Mucosa of stomach (tissue), 1 donor: ENCODE measurements around the gene UBASH3A.

Source experiments
- H3K27me3 ChIP-seq: one replicate; pipeline ENCODE4 v1.7.0; 2013; ENCODE audit warnings: mild to moderate bottlenecking, low read length; ENCODE audit not compliant: control insufficient read depth, insufficient read depth
- H3K36me3 ChIP-seq: one replicate; pipeline ENCODE4 v1.7.0; 2013; ENCODE audit warnings: low read length; ENCODE audit not compliant: control insufficient read depth, insufficient read depth
- H3K4me1 ChIP-seq: one replicate; pipeline ENCODE4 v1.7.0; 2013; ENCODE audit warnings: mild to moderate bottlenecking, low read length; ENCODE audit not compliant: control insufficient read depth, insufficient read depth
- H3K4me3 ChIP-seq: one replicate; pipeline ENCODE4 v1.7.0; 2013; ENCODE audit warnings: low read length
- H3K9ac ChIP-seq: one replicate; pipeline ENCODE4 v1.7.0; 2013; ENCODE audit warnings: mild to moderate bottlenecking, low read length, moderate library complexity
- H3K9me3 ChIP-seq: one replicate; pipeline ENCODE4 v1.7.0; 2013; ENCODE audit warnings: mild to moderate bottlenecking, low read length, moderate library complexity; ENCODE audit not compliant: control insufficient read depth
- donor health status: Pancreatic carcinoma.

Gene UBASH3A

GRCh38 chr21:42395905-42396651 is 7.6 kb upstream of the UBASH3A start, which contains the start of gene TMPRSS3:
Gene TMPRSS3 (minus strand): TSS chr21:42396052. CDS start chr21:42395417, 635 bp downstream.
- peaks cover 6% of the 10 kb centered on the region for H3K4me1 ChIP-seq
- no peak within 1 kb of the TSS for H3K4me3 ChIP-seq
- H3K9ac ChIP-seq = no peak within 1 kb of the TSS
- no peaks in the 10 kb centered on the region for H3K27me3 ChIP-seq
- no peaks in the 10 kb centered on the region for H3K36me3 ChIP-seq
- no peaks in the 10 kb centered on the region for H3K9me3 ChIP-seq

DNA sequence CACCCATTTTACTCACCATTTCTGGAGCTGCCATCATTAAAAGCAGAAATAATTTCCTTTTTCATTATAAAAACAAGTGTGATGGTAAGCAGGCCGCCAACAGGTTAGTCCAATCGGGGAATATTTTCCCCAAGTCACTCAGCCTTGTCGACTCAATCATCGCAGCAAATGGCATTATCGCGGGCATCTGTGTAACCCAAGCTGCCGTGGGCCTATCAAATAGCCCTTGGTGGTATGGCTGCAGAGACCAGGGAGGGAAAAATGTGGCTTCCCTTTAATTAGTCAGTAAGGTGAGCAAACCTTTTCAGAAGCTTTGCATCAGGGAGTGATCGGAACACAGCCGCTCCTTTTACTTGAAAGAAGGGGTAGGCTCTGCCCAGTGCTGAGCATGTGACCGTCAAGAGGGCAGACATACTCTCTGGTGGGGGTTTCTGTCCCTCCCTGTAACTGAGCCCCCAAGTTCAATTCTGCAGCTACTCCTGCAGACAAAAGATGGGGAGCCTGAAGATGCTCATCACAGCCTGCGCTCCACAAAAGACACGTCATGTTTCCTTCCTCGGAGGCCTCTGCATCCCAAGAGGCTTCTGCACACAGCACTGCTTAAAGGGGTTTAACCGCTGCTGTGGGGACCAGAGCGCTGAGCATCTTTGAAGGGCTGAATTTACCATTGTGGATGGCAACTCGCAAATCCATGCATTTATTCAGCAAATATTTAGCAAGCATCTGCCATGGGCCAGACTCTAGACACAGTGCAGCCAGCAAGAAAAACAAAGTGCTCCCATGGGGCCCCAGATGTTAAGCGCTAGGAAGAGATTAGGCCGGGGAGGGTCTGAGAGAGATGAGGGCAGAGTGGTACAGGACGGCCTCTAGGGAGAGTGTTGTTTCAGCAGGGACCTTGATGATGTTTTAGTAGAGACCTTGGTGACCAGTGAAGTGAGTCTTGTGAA is 6.6 kb upstream of the UBASH3A start:
- Histone ChIP-seq H3K36me3 (no peaks in the 10 kb centered on the region), H3K27me3 (no peaks in the 10 kb centered on the region), H3K9me3 (no peaks in the 10 kb centered on the region), H3K4me1 (peaks cover 12% of the 10 kb centered on the region), H3K4me3 (no peak overlapping the region), H3K9ac (no peak overlapping the region)

DNA sequence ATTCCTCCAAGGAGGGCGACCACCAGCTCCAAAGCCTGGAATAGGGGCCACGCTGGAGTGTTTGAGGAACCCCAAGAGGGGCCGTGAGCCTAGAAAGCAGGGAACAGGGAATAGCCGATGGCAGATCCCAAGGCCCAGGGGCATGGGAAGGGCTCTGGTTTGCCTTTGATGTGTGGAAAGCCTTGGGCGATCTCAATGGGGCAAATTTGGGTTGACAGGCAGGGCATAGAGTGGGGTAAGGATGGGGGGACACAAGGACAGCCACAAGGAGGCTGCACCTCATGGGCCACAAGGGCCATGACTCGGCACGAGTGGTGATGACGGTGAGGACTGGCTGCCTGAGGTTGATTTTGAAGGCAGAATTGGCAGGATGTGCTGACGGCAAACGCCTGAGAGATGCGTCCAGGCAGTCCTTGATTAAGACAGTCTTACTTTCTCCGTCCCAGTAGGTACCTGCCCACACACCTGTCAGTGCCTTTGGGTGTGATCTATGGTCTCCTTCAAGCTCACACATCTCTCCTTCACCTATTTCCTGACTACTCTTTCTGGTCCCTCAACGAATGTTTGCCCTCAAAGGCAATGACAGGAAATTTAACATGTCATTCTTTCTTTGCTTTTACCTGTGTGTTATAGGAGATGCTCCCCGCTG is 5.8 kb upstream of the UBASH3A start:
- H3K27me3 ChIP-seq = no peaks in the 10 kb centered on the region
- no peaks in the 10 kb centered on the region for H3K9me3 ChIP-seq
- no peak overlapping the region for H3K9ac ChIP-seq
- no peaks in the 10 kb centered on the region for H3K36me3 ChIP-seq
- H3K4me1 ChIP-seq = peaks cover 17% of the 10 kb centered on the region
- H3K4me3 ChIP-seq = no peak overlapping the region

GRCh38 chr21:42398436-42399028 is 5.2 kb upstream of the UBASH3A start:
- Histone ChIP-seq H3K4me3 (no peak overlapping the region), H3K9ac (no peak overlapping the region), H3K27me3 (no peaks in the 10 kb centered on the region), H3K9me3 (no peaks in the 10 kb centered on the region), H3K36me3 (no peaks in the 10 kb centered on the region), H3K4me1 (peaks cover 23% of the 10 kb centered on the region)

DNA sequence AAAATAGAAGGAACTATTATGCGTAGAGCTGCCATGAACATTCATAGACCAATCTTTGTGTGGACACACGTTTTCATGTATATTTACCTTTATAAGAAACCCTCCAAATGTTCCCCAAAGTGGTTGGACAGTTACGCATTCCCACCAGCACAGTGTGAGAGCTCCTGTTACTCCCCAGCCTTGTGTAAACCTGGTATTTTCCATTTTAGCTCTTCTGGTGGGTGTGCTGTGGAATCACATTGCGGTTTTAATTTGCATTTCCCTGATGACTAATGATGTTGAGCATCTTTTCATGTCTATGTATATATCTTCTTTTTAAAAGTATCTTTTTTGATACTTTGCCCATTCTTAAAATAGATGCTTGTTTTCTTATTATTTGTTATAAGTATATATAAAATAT is 3.2 kb upstream of the UBASH3A start:
- H3K4me3 ChIP-seq = no peak overlapping the region
- H3K36me3 ChIP-seq = no peaks in the 10 kb centered on the region
- H3K4me1 ChIP-seq = peaks cover 23% of the 10 kb centered on the region
- H3K27me3 ChIP-seq = no peaks in the 10 kb centered on the region
- H3K9me3 ChIP-seq = no peaks in the 10 kb centered on the region
- no peak overlapping the region for H3K9ac ChIP-seq

GRCh38 chr21:42401154-42401553 is 2.5 kb upstream of the UBASH3A start:
- H3K27me3 ChIP-seq = no peaks in the 10 kb centered on the region

DNA sequence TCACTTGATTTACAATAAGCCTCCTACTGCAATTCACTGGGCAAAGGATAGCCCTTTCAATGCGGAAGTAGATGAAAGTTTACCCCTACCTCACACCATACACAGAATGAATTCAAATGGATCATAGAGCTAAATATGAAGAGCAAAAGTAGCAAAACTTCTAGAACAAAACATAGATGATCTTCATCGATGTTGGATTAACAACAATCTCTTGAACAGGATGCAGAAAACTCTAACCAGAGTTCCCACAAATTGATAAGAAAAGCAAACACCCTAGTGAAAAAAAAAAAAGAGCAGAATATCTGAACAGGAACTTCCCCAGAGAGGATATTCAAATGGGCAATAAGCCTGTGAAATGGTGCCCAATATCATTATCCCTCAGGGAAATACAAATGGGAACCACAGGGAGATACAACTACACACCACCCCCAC is 1.9 kb upstream of the UBASH3A start:
- H3K9ac ChIP-seq = no peak overlapping the region
- H3K9me3 ChIP-seq = no peaks in the 10 kb centered on the region
- no peaks in the 10 kb centered on the region for H3K27me3 ChIP-seq
- H3K4me3 ChIP-seq = no peak overlapping the region
- H3K4me1 ChIP-seq = peaks cover 23% of the 10 kb centered on the region
- H3K36me3 ChIP-seq = no peaks in the 10 kb centered on the region

More at GRCh38 chr21:42401154-42401553, 2.5 kb upstream of the UBASH3A start:
- no peaks in the 10 kb centered on the region for H3K9me3 ChIP-seq
- no peaks in the 10 kb centered on the region for H3K36me3 ChIP-seq
- H3K4me1 ChIP-seq = peaks cover 23% of the 10 kb centered on the region
- H3K4me3 ChIP-seq = no peak overlapping the region
- no peak overlapping the region for H3K9ac ChIP-seq

DNA sequence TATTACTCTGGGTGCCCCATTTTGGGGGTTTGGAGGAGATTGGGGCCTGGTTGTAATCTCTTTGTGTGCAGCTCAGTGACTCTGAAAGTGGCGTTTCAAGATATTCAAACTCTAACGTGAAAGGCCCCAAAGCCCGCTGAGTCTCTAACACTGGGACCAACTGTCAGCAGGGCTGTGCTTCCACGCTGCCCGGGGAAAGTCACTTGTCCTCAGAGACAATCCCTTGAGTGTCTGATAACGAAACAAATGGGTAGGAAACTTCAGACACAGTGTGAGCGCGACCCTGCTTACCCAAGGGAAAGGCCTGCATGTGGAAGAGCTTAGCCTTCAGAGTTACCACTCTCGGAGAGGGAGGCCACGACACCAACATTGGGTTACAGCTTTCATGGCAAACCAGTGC is 837 bp downstream of the UBASH3A start:
- Histone ChIP-seq H3K9me3 (no peaks in the 10 kb centered on the region), H3K27me3 (no peaks in the 10 kb centered on the region), H3K36me3 (no peaks in the 10 kb centered on the region), H3K4me1 (peaks cover 16% of the 10 kb centered on the region), H3K4me3 (no peak overlapping the region), H3K9ac (no peak overlapping the region)

GRCh38 chr21:42405064-42406013 is 1.6 kb downstream of the UBASH3A start:
- peaks cover 16% of the 10 kb centered on the region for H3K4me1 ChIP-seq
- no peaks in the 10 kb centered on the region for H3K27me3 ChIP-seq
- no peak overlapping the region for H3K9ac ChIP-seq
- H3K4me3 ChIP-seq = no peak overlapping the region
- H3K36me3 ChIP-seq = no peaks in the 10 kb centered on the region
- H3K9me3 ChIP-seq = no peaks in the 10 kb centered on the region

DNA sequence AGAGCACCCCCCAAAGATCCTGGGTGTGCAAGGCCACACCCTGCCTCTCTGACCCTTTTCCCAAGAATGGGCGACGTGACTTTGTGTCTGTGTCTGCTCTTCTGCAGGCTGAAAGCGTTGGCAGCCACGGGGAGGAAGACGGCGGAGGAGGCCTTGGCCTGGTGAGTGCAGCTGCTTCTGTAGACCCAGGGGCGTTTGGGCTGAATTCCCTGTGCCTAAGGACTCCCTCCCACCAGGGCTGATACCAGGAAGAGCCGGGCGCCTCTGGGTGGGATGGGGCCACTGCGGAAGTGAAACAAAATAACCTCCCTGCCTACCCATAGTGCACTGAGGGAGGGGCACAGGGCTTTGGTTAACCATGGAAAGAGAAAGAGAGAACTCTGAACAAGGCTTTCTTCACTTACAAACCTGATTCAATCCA is 2.5 kb downstream of the UBASH3A start:
- no peaks in the 10 kb centered on the region for H3K36me3 ChIP-seq
- H3K9me3 ChIP-seq = no peaks in the 10 kb centered on the region
- H3K4me3 ChIP-seq = no peak overlapping the region
- no peaks in the 10 kb centered on the region for H3K27me3 ChIP-seq
- peaks cover 15% of the 10 kb centered on the region for H3K4me1 ChIP-seq
- H3K9ac ChIP-seq = no peak overlapping the region

- H3K36me3 ChIP-seq = no peaks in the 10 kb centered on the region
- H3K4me1 ChIP-seq = peaks cover 13% of the 10 kb centered on the region
- H3K9ac ChIP-seq = no peak overlapping the region
- H3K9me3 ChIP-seq = no peaks in the 10 kb centered on the region
- no peak overlapping the region for H3K4me3 ChIP-seq
- H3K27me3 ChIP-seq = no peaks in the 10 kb centered on the region
Measured at GRCh38 chr21:42406866-42407265, 3.2 kb downstream of the UBASH3A start.
